Mesothelial cell of epicardium (in vitro differentiated cells): Measurements from ENCODE around the gene CNTNAP5. TPM values are rescaled to one million over a fixed set of nuclear protein-coding genes. Genes with fewer than 3 reads are reported as not detected.

Experiments used
- DNase-seq, 2 experiments: peaks; one replicate each; pipeline ENCODE4 v3.0.0; 2021; ENCODE audit warnings: low spot score in 2 of 2; ENCODE audit not compliant: unreplicated experiment in 2 of 2
- H3K27ac Mint-ChIP-seq: 2 replicates; pipeline ENCODE4 v1.8.0; 2021; ENCODE audit warnings: mixed read lengths
- H3K27me3 Mint-ChIP-seq: 2 replicates; pipeline ENCODE4 v1.8.0; 2021; ENCODE audit warnings: low read depth, mixed read lengths
- H3K36me3 Mint-ChIP-seq: 2 replicates; pipeline ENCODE4 v1.8.0; 2021; ENCODE audit warnings: mixed read lengths
- H3K4me1 Mint-ChIP-seq: 2 replicates; pipeline ENCODE4 v1.8.0; 2021; ENCODE audit warnings: mixed read lengths
- H3K4me3 Mint-ChIP-seq: 2 replicates; pipeline ENCODE4 v1.8.0; 2021; ENCODE audit warnings: mild to moderate bottlenecking, moderate library complexity, mixed read lengths
- H3K9me3 Mint-ChIP-seq: 2 replicates; pipeline ENCODE4 v1.8.0; 2021; ENCODE audit warnings: mixed read lengths
- total RNA-seq: library from RNA; stranded (reverse); gene quantifications from 3 replicates; pipeline ENCODE4 v1.2.1, GENCODE V29; 2021
- TF ChIP-seq, protein P1 (sequence below): fragments of 200-600 bp; sonication (generic); IDR thresholded peaks from one replicate; pipeline ENCODE4 v1.5.0; 2021; ENCODE audit warnings: antibody characterized with exemption; ENCODE audit not compliant: unreplicated experiment

Gene CNTNAP5
- total RNA-seq, 1 donor from 2014 or later: 0.22 TPM

GRCh38 chr2:124178719-124179118 is 153.6 kb downstream of the CNTNAP5 start:
- TF ChIP-seq, protein P1, sequence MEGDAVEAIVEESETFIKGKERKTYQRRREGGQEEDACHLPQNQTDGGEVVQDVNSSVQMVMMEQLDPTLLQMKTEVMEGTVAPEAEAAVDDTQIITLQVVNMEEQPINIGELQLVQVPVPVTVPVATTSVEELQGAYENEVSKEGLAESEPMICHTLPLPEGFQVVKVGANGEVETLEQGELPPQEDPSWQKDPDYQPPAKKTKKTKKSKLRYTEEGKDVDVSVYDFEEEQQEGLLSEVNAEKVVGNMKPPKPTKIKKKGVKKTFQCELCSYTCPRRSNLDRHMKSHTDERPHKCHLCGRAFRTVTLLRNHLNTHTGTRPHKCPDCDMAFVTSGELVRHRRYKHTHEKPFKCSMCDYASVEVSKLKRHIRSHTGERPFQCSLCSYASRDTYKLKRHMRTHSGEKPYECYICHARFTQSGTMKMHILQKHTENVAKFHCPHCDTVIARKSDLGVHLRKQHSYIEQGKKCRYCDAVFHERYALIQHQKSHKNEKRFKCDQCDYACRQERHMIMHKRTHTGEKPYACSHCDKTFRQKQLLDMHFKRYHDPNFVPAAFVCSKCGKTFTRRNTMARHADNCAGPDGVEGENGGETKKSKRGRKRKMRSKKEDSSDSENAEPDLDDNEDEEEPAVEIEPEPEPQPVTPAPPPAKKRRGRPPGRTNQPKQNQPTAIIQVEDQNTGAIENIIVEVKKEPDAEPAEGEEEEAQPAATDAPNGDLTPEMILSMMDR: no peak
- no peak overlapping the region for H3K4me3 Mint-ChIP-seq
- no peaks in the 10 kb centered on the region for H3K4me1 Mint-ChIP-seq
- peaks cover 2% of the 10 kb centered on the region for H3K27me3 Mint-ChIP-seq
- H3K36me3 Mint-ChIP-seq: no peaks in the 10 kb centered on the region
- no peak for DNase-seq
- peaks cover 4% of the 10 kb centered on the region for H3K9me3 Mint-ChIP-seq
- H3K27ac Mint-ChIP-seq: no peak overlapping the region

- H3K27ac Mint-ChIP-seq: no peak overlapping the region
- no peak for DNase-seq
- TF ChIP-seq, protein P1: no peak
- no peaks in the 10 kb centered on the region for H3K4me1 Mint-ChIP-seq
- H3K36me3 Mint-ChIP-seq: no peaks in the 10 kb centered on the region
- no peaks in the 10 kb centered on the region for H3K9me3 Mint-ChIP-seq
- no peak overlapping the region for H3K4me3 Mint-ChIP-seq
- H3K27me3 Mint-ChIP-seq: peaks cover 2% of the 10 kb centered on the region
These were observed 155.5 kb downstream of the CNTNAP5 start for GRCh38 chr2:124180635-124181034.

GRCh38 chr2:124186801-124187200 is 161.7 kb downstream of the CNTNAP5 start:
- no peak overlapping the region for H3K4me3 Mint-ChIP-seq
- H3K9me3 Mint-ChIP-seq: no peaks in the 10 kb centered on the region
- no peak overlapping the region for H3K27ac Mint-ChIP-seq
- no peaks in the 10 kb centered on the region for H3K4me1 Mint-ChIP-seq
- H3K36me3 Mint-ChIP-seq: no peaks in the 10 kb centered on the region
- H3K27me3 Mint-ChIP-seq: peaks cover 2% of the 10 kb centered on the region
- TF ChIP-seq, protein P1: no peak
- no peak for DNase-seq

DNA sequence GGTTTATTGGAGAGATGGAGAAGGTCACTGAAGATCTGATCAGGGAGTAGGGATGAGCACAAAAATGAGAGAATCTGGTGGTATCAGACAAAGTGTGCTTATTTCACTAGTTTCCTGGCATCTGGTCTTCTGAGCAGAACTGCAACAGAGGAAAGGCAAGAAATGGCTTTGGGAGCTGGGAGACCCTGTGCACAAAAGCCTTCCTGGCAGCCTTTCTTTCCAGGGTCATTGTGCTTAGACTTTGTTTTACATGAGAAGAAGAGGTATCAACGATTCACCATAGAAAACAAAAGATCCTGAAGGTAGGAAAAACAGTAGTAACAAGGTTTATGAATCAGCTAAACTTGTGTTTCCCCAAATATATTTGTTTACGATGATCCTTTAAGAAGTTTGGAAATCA is 162.9 kb downstream of the CNTNAP5 start:
- Mint-ChIP-seq H3K9me3 (no peaks in the 10 kb centered on the region), H3K36me3 (no peaks in the 10 kb centered on the region), H3K27ac (no peak overlapping the region), H3K27me3 (no peaks in the 10 kb centered on the region), H3K4me3 (no peak overlapping the region), H3K4me1 (no peaks in the 10 kb centered on the region)
- TF ChIP-seq, protein P1: no peak
- DNase-seq: no peak

GRCh38 chr2:124193706-124194105 is 168.6 kb downstream of the CNTNAP5 start:
- Mint-ChIP-seq H3K36me3 (no peaks in the 10 kb centered on the region), H3K4me1 (no peaks in the 10 kb centered on the region), H3K27me3 (peaks cover 7% of the 10 kb centered on the region), H3K4me3 (no peak overlapping the region), H3K27ac (no peak overlapping the region), H3K9me3 (no peaks in the 10 kb centered on the region)
- TF ChIP-seq, protein P1: no peak
- no peak for DNase-seq

DNA sequence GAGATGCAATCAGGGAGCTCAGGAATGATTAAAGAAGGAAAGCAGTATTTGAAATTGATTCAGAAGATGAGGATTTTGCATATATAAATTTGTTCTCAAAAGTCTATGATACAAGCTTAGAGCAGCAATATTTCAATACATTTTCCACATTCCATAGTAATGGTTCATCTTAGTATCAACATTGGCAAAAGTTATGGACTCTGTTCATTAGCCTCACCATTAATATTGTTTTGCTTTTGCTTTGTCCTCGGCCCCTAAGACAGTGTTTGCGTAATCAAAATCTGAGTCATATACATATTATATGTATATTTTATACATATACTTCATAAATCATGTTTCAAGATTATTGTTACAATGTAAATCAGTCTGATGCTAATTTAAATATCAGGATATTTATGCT is 176.6 kb downstream of the CNTNAP5 start:
- Mint-ChIP-seq H3K27ac (no peak overlapping the region), H3K4me3 (no peak overlapping the region), H3K9me3 (peaks cover 7% of the 10 kb centered on the region), H3K36me3 (no peaks in the 10 kb centered on the region), H3K27me3 (peaks cover 7% of the 10 kb centered on the region), H3K4me1 (no peaks in the 10 kb centered on the region)
- DNase-seq: no peak
- TF ChIP-seq, protein P1: no peak
